GM12878 (cell line): ENCODE data around the gene CPNE9. TPM values are rescaled to one million over a fixed set of nuclear protein-coding genes. Genes with fewer than 3 reads are reported as not detected.

Experiments used
- ATAC-seq: fragments of 200-7000 bp; cut with Tn5 transposase; 3 replicates; pipeline ENCODE4 v1.9.1; 2020; ENCODE audit warnings: mild to moderate bottlenecking, moderate library complexity
- BruUV-seq: library from RNA; stranded (reverse); fragments of 400-500 nt; replicated peaks from 2 replicates; lab custom pipeline; 2021; lab: Mats Ljungman, UMichigan
- CTCF ChIA-PET: fragments of 300-600 bp; sonication (Branson Sonifier 250); formaldehyde crosslinking; extraction: SDS; loops from one replicate; lab custom pipeline; 2021; ENCODE audit warnings: inconsistent platforms; lab: Yijun Ruan, JAX
- POLR2A ChIA-PET: fragments of 350-600 bp; formaldehyde crosslinking; extraction: SDS; loops from one replicate; lab custom pipeline; 2021; ENCODE audit warnings: inconsistent platforms; lab: Charles Lee
- RAD21 ChIA-PET: fragments of 300-600 bp; sonication (Branson Sonifier 250); formaldehyde crosslinking; loops from one replicate; lab custom pipeline; 2023; ENCODE audit warnings: antibody characterized with exemption; ENCODE audit not compliant: unreplicated experiment; lab: Charles Lee
- SMC1A ChIA-PET: fragments of 300-600 bp; sonication (Branson Sonifier 250); formaldehyde crosslinking; loops from one replicate; lab custom pipeline; 2023; ENCODE audit not compliant: unreplicated experiment, uncharacterized antibody; lab: Charles Lee
- DNase-seq: peaks from one replicate; pipeline ENCODE4 v3.0.0-alpha.2; 2011; ENCODE audit warnings: low read depth, low spot score
- FAIRE-seq: peaks from 3 replicates; lab custom pipeline; 2011; peaks lifted over from hg19 to GRCh38; lab: Jason Lieb, UNC
- H2AFZ ChIP-seq: 2 replicates; pipeline ENCODE4 v1.6.0; 2011; ENCODE audit warnings: low read depth, low read length, control low read depth; ENCODE audit not compliant: control insufficient read depth
- H3K27ac ChIP-seq: 2 replicates; pipeline ENCODE4 v1.5.1; 2011; ENCODE audit warnings: control low read depth; ENCODE audit not compliant: control insufficient read depth, insufficient read depth
- H3K27me3 ChIP-seq, 2 experiments: replicated peaks in 1 of 2; 2 replicates each; pipeline versions ENCODE4 v1.6.0 to v1.6.1; 2011; ENCODE audit warnings: low read length in 1 of 2; ENCODE audit not compliant: control insufficient read depth in 2 of 2, insufficient read depth in 2 of 2
- H3K36me3 ChIP-seq, 2 experiments: 2 replicates each; pipeline ENCODE4 v1.5.1; 2011; ENCODE audit warnings: low read length in 1 of 2; ENCODE audit not compliant: control insufficient read depth in 2 of 2, insufficient read depth in 2 of 2
- H3K4me1 ChIP-seq: 2 replicates; pipeline ENCODE4 v1.6.1; 2011; ENCODE audit warnings: mild to moderate bottlenecking, low read length, moderate library complexity, mixed read lengths; ENCODE audit not compliant: control insufficient read depth, insufficient read depth
- H3K4me2 ChIP-seq: 2 replicates; pipeline ENCODE4 v1.6.0; 2011; ENCODE audit warnings: control low read depth; ENCODE audit not compliant: control insufficient read depth, insufficient read depth
- H3K4me3 ChIP-seq: fragments of 200-600 bp; sonication (generic); 2 replicates; pipeline ENCODE4 v1.5.1; 2016
- H3K79me2 ChIP-seq: 2 replicates; pipeline ENCODE4 v1.6.0; 2011; ENCODE audit warnings: low read length; ENCODE audit not compliant: control insufficient read depth, insufficient read depth
- H3K9ac ChIP-seq: 2 replicates; pipeline ENCODE4 v1.8.0; 2011; ENCODE audit warnings: low read length, control low read depth, mixed read lengths; ENCODE audit not compliant: control insufficient read depth, insufficient read depth
- H3K9me3 ChIP-seq: replicated peaks from 3 replicates; pipeline ENCODE4 v1.5.1; 2011; ENCODE audit warnings: mild to moderate bottlenecking, low read length; ENCODE audit not compliant: control insufficient read depth, insufficient read depth
- H4K20me1 ChIP-seq: 2 replicates; pipeline ENCODE4 v1.6.0; 2011; ENCODE audit not compliant: control insufficient read depth, insufficient read depth
- ASH2L ChIP-seq: fragments of 300-600, 200-600 bp; sonication (generic); IDR thresholded peaks from 2 replicates; pipeline ENCODE4 v1.6.1; 2017; ENCODE audit warnings: low read depth, mild to moderate bottlenecking, borderline replicate concordance
- KAT2A ChIP-seq: conservative IDR thresholded peaks from 2 replicates; pipeline ENCODE4 v1.6.1; 2011; ENCODE audit warnings: low read depth, low read length; ENCODE audit not compliant: control insufficient read depth
- MEF2B ChIP-seq: fragments of 450-650 bp; IDR thresholded peaks from 2 replicates; pipeline ENCODE4 v1.6.1; 2018; ENCODE audit warnings: mild to moderate bottlenecking, moderate library complexity; ENCODE audit not compliant: partially characterized antibody, poor library complexity, severe bottlenecking
- NFYB ChIP-seq: IDR thresholded peaks from 2 replicates; pipeline ENCODE4 v1.6.1; 2011; ENCODE audit warnings: low read depth, mild to moderate bottlenecking, low read length, improper control_type of control experiment, moderate library complexity; ENCODE audit not compliant: insufficient read depth
- PAX8 ChIP-seq: fragments of 450-650 bp; IDR thresholded peaks from 2 replicates; pipeline ENCODE4 v1.6.1; 2017; ENCODE audit warnings: mild to moderate bottlenecking, moderate library complexity
- POLR2AphosphoS5 ChIP-seq: IDR thresholded peaks from 2 replicates; pipeline ENCODE4 v1.6.1; 2011; ENCODE audit warnings: mild to moderate bottlenecking, low read length, inconsistent platforms
- RBBP5 ChIP-seq: fragments of 200-600 bp; sonication (generic); conservative IDR thresholded peaks from 2 replicates; pipeline ENCODE4 v1.6.1; 2016
- STAT1 ChIP-seq: fragments of 450-650 bp; conservative IDR thresholded peaks from 2 replicates; pipeline ENCODE4 v1.6.1; 2014; ENCODE audit warnings: antibody characterized with exemption, mild to moderate bottlenecking
- TARDBP ChIP-seq: IDR thresholded peaks from 2 replicates; pipeline ENCODE4 v1.6.1; 2016; ENCODE audit warnings: borderline replicate concordance
- TCF7 ChIP-seq: IDR thresholded peaks from 2 replicates; pipeline ENCODE4 v1.6.1; 2014; ENCODE audit warnings: antibody characterized with exemption, borderline replicate concordance
- WRNIP1 ChIP-seq: IDR thresholded peaks from 2 replicates; pipeline ENCODE4 v1.6.1; 2011; ENCODE audit warnings: low read depth, low read length, improper control_type of control experiment, borderline replicate concordance
- ZNF24 ChIP-seq: fragments of 450-650 bp; IDR thresholded peaks from 2 replicates; pipeline ENCODE4 v1.6.1; 2017; ENCODE audit warnings: antibody characterized with exemption, mild to moderate bottlenecking
- WGBS: methylation state at CpG from one replicate; pipeline ENCODE4 v1.1.6; 2016; ENCODE audit warnings: low lambda C conversion rate; ENCODE audit not compliant: insufficient replicate concordance, insufficient coverage; ENCODE audit errors: missing lambda C conversion rate; 5-methylcytosine and 5-hydroxymethylcytosine counted together
- in situ Hi-C: fragments of 300-500 bp; cut with MboI; formaldehyde crosslinking; loops from 9 replicates; pipeline ENCODE4 v1.14.3; 2018; ENCODE audit warnings: mixed read lengths
- intact Hi-C: fragments of 100-400 bp; cut with micrococcal nuclease; formaldehyde crosslinking; loops from one replicate; pipeline ENCODE4 v1.14.2; 2022; ENCODE audit not compliant: unreplicated experiment
- polyA plus RNA-seq, 11 experiments: library from polyadenylated mRNA; depleted of rRNA in 4 of 11; unstranded in 6 of 11; stranded (reverse) in 5 of 11; fragments of >200 nt; fragmentation: Nextera tagmentation in 4 of 11; fragmentation: Illumina TruSeq in 1 of 11; extraction: Ambion mirVana in 4 of 11; extraction: Trizol in 1 of 11; gene quantifications; 1 replicate in 1 of 11; 2 replicates in 10 of 11; pipeline versions ENCODE4 v1.2.1 to v1.2.3, GENCODE V29; 2011 to 2016; ENCODE audit warnings: inconsistent platforms in 2 of 11, missing spikeins in 2 of 11, low read depth in 1 of 11
- total RNA-seq, 4 experiments: library from RNA; depleted of rRNA in 3 of 4; stranded (reverse); fragments of >200 nt in 3 of 4; fragmentation: Illumina TruSeq in 1 of 4; extraction: Trizol in 1 of 4; gene quantifications; 2 replicates each; pipeline versions ENCODE4 v1.2.1 to v1.2.3, GENCODE V29; 2013 to 2021
- TF ChIP-seq, protein P1 (sequence below): fragments of 450-650 bp; IDR thresholded peaks from 2 replicates; pipeline ENCODE4 v1.6.1; 2017; ENCODE audit warnings: mild to moderate bottlenecking, moderate library complexity
- TF ChIP-seq, protein P2 (sequence below): fragments of 450-650 bp; IDR thresholded peaks from 2 replicates; pipeline ENCODE4 v1.6.1; 2018; ENCODE audit warnings: borderline replicate concordance, mild to moderate bottlenecking; ENCODE audit not compliant: partially characterized antibody
- TF ChIP-seq, protein P3 (sequence below): fragments of 150-350 bp; IDR thresholded peaks from 2 replicates; pipeline ENCODE4 v1.6.1; 2014; ENCODE audit warnings: mild to moderate bottlenecking, low read depth, low read length

CPNE9 gene
- total and polyA plus RNA-seq, 10 of the 15 experiments (the other 5 are each of a cell fraction or from before 2014, with no cell fraction given), result 0.02 to 0.12 (median 0.05) TPM; not detected in 7

DNA sequence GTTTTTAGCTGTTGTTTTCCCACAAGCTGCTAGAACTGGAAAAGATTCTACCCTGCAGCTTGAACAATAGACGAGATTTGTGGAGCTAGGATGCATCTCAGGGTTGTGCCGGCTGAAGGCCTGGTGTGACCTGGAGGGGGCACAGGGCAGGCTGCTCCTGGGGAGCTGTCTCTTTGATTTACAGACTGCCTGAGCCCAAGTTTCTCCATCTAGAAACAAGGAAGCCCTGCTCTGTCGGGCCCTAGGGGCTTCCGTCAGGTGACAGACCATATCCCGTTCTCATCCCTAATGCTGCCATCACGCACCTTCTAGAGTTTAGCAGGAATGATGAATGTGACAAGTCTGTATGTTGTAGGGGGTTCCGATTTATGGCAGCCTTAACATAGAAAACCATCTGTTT lies 7.9 kb upstream of the CPNE9 start (continued):
- TF ChIP-seq, protein P1, sequence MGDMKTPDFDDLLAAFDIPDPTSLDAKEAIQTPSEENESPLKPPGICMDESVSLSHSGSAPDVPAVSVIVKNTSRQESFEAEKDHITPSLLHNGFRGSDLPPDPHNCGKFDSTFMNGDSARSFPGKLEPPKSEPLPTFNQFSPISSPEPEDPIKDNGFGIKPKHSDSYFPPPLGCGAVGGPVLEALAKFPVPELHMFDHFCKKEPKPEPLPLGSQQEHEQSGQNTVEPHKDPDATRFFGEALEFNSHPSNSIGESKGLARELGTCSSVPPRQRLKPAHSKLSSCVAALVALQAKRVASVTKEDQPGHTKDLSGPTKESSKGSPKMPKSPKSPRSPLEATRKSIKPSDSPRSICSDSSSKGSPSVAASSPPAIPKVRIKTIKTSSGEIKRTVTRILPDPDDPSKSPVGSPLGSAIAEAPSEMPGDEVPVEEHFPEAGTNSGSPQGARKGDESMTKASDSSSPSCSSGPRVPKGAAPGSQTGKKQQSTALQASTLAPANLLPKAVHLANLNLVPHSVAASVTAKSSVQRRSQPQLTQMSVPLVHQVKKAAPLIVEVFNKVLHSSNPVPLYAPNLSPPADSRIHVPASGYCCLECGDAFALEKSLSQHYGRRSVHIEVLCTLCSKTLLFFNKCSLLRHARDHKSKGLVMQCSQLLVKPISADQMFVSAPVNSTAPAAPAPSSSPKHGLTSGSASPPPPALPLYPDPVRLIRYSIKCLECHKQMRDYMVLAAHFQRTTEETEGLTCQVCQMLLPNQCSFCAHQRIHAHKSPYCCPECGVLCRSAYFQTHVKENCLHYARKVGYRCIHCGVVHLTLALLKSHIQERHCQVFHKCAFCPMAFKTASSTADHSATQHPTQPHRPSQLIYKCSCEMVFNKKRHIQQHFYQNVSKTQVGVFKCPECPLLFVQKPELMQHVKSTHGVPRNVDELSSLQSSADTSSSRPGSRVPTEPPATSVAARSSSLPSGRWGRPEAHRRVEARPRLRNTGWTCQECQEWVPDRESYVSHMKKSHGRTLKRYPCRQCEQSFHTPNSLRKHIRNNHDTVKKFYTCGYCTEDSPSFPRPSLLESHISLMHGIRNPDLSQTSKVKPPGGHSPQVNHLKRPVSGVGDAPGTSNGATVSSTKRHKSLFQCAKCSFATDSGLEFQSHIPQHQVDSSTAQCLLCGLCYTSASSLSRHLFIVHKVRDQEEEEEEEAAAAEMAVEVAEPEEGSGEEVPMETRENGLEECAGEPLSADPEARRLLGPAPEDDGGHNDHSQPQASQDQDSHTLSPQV, result no peak
- TF ChIP-seq ASH2L (no peak), PAX8 (no peak), ZNF24 (no peak)
- TF ChIP-seq, all 136 proteins: peak for 0

DNA sequence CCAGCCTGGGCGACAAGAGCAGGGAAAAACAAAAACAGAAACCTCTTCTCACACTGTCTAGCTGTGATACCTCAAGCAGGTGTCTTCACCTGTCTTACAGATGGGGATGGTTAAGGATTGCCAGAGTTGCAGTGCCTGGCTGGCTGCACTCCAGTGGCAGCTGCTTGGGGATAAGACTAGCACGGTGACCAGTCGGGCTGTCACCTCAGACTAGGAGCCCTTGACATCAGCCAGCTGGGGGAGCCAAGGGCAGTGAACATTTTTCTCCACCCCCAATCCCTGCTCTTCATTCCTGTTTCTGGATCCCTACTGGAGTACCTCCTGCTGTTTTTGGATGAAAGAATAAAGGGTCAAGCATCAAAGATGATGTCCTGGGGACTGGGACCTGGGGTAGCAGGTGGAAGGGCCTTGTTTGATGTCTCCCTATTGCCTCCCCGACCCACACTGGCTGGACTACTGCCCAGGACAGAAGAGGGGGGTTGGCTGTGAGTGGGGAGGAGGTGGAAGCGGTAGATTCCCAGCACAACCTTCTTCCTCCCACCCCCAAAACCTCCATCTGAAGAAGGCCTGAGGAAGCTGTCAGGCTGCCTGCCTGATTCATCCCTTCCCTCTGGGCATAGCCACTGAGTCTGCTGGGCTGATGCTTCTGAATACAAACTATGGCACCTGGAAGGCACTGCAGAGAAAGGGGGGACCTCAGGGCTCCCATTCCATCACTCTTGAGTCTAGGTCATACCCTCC lies 7.0 kb upstream of the CPNE9 start:
- no peak overlapping the region for H3K9ac ChIP-seq
- H3K4me2 ChIP-seq, result no peak overlapping the region
- FAIRE-seq (no peak), DNase-seq (no peak), ATAC-seq (no peak)
- no peaks in the 10 kb centered on the region for H3K27me3 ChIP-seq
- ChIA-PET POLR2A (no interaction called here), CTCF (no interaction called here), SMC1A (no interaction called here), RAD21 (no interaction called here)
- intact Hi-C loops, result no loop called here
- no peaks in the 10 kb centered on the region for H3K9me3 ChIP-seq
- H3K4me3 ChIP-seq, result no peak overlapping the region
- WGBS, result 93% methylated on average over 5 of the region's 5 CpGs
- peaks cover 2% of the 10 kb centered on the region; the same call in 1 of the 2 replicates for H4K20me1 ChIP-seq
- H3K79me2 ChIP-seq, result no peaks in the 10 kb centered on the region
- no peak overlapping the region for H3K27ac ChIP-seq
- in situ Hi-C loops, result no loop called here
- no peaks in the 10 kb centered on the region for H3K4me1 ChIP-seq
- BruUV-seq, result no TSS peak
- peaks cover 16 to 17% of the 10 kb centered on the region in 2 experiments; a peak in 3 of 4 replicates for H3K36me3 ChIP-seq
- no peak overlapping the region for H2AFZ ChIP-seq
- TF ChIP-seq POLR2AphosphoS5, result no peak
- no peak for TF ChIP-seq RBBP5
- TF ChIP-seq MEF2B, result no peak
- TF ChIP-seq TARDBP, result no peak
- no peak for TF ChIP-seq STAT1
- TF ChIP-seq NFYB, result no peak
- TF ChIP-seq, protein P2, sequence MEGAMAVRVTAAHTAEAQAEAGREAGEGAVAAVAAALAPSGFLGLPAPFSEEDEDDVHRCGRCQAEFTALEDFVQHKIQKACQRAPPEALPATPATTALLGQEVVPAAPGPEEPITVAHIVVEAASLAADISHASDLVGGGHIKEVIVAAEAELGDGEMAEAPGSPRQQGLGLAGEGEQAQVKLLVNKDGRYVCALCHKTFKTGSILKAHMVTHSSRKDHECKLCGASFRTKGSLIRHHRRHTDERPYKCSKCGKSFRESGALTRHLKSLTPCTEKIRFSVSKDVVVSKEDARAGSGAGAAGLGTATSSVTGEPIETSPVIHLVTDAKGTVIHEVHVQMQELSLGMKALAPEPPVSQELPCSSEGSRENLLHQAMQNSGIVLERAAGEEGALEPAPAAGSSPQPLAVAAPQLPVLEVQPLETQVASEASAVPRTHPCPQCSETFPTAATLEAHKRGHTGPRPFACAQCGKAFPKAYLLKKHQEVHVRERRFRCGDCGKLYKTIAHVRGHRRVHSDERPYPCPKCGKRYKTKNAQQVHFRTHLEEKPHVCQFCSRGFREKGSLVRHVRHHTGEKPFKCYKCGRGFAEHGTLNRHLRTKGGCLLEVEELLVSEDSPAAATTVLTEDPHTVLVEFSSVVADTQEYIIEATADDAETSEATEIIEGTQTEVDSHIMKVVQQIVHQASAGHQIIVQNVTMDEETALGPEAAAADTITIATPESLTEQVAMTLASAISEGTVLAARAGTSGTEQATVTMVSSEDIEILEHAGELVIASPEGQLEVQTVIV, result no peak
- no peak for TF ChIP-seq KAT2A
- TF ChIP-seq, protein P3, sequence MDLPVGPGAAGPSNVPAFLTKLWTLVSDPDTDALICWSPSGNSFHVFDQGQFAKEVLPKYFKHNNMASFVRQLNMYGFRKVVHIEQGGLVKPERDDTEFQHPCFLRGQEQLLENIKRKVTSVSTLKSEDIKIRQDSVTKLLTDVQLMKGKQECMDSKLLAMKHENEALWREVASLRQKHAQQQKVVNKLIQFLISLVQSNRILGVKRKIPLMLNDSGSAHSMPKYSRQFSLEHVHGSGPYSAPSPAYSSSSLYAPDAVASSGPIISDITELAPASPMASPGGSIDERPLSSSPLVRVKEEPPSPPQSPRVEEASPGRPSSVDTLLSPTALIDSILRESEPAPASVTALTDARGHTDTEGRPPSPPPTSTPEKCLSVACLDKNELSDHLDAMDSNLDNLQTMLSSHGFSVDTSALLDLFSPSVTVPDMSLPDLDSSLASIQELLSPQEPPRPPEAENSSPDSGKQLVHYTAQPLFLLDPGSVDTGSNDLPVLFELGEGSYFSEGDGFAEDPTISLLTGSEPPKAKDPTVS, result no peak
- TF ChIP-seq TCF7, result no peak
- TF ChIP-seq WRNIP1, result no peak
